Gastrocnemius medialis (tissue), 4 donors: ENCODE results near the gene BCAP31.
A peak's percentile ranks its signal among the peaks of the same experiment; 100 is the strongest.

Source experiments
- CTCF ChIP-seq, 5 experiments: fragments of 450-650 bp in 3 of 5; fragments of 200-600 bp in 2 of 5; sonication (generic) in 2 of 5; IDR thresholded peaks in 4 of 5; conservative IDR thresholded peaks in 1 of 5; 1 replicate in 4 of 5; 2 replicates in 1 of 5; pipeline ENCODE4 v1.5.1; 2016 to 2019; ENCODE audit warnings: antibody characterized with exemption in 5 of 5, mild to moderate bottlenecking in 3 of 5, moderate library complexity in 3 of 5
- POLR2A ChIP-seq, 2 donors: fragments of 450-650 bp; IDR thresholded peaks; one replicate each; pipeline ENCODE4 v1.6.1; 2017; ENCODE audit warnings: antibody characterized with exemption in 2 of 2, mild to moderate bottlenecking in 2 of 2, moderate library complexity in 2 of 2

DNA sequence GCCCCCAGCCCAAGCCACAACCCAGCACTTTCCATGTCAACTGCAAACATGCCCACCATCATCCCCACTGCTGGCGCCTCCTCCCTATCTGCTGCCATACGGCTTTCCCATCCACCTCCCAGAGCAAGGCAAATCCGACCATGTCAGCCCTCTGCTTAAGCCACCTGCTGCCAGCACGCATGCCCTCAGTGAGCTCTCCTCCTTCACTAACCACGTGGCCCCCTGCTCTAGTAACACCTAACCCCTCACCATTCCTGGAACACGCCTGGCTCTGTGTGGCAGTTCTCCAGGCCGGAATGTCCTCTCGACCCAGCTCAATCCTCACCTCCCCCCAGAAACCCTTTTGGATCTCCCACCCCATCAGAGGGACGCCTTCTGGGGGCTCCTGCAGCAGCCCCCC is 17.4 kb downstream of the BCAP31 start:
- TF ChIP-seq CTCF (IDR thresholded peaks at IDR 0.05 in 4 of 5, conservative IDR thresholded peaks at IDR 0.05 in 1 of 5) (no peak), POLR2A (IDR thresholded peaks at IDR 0.05) (peak; percentile 19 to 50)
